GM19467 (cell line): ENCODE data around the gene PRR5L.
A peak's percentile ranks its signal among the peaks of the same experiment; 100 is the strongest.

ENCODE experiments used
- ATAC-seq: cut with Tn5 transposase; IDR thresholded peaks from one replicate; pipeline ENCODE4 v1.9.1; 2021; ENCODE audit warnings: mild to moderate bottlenecking, moderate library complexity; ENCODE audit not compliant: unreplicated experiment

The PRR5L gene

GRCh38 chr11:36431429-36432092, 135.5 kb downstream of the PRR5L start:
- ATAC-seq, result no peak

- no peak for ATAC-seq
Measured at GRCh38 chr11:36432093-36432469, 136.0 kb downstream of the PRR5L start.

DNA sequence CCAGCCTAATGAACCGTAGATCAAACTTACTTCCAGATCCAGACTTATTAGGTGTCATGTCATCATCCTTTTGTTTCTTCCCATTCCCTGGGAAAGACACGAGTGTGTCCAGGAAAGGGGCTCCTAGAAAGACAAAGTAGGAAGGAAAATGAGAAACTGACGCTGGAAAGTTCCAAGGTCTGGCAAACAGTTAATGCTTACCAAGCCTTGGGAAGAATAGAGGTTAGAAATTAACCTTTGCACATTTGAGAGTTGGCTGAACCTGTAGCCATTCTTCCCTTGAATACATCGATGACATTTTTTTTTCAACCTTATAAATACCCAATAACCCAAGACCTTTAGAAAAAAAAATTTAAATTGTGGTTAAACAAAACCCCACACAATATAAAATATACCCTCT, 136.7 kb downstream of the PRR5L start:
- ATAC-seq, result no peak

DNA sequence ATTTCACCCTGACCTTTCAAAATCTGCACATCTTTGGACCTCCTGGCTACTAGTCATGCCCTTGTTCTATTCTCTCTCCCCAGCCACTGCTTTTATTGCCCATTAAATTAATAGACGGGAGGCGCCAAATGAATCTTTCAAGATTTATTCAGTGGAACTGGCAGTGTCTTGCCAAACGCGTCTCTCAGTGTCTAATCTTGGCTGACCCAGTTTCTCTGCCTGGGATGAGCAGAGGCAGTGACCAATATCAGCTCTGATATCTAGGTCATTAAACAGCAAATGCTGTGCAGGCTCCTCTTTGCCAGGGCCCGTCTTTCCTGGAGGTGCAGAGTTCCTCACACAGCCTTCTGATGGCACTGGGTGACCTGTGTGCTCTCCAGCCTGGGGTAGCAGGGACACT, 140.0 kb downstream of the PRR5L start:
- ATAC-seq, result no peak

GRCh38 chr11:36436589-36436988, 140.5 kb downstream of the PRR5L start:
- ATAC-seq, result no peak

- no peak for ATAC-seq
Measured at GRCh38 chr11:36437413-36437812, 141.3 kb downstream of the PRR5L start.

DNA sequence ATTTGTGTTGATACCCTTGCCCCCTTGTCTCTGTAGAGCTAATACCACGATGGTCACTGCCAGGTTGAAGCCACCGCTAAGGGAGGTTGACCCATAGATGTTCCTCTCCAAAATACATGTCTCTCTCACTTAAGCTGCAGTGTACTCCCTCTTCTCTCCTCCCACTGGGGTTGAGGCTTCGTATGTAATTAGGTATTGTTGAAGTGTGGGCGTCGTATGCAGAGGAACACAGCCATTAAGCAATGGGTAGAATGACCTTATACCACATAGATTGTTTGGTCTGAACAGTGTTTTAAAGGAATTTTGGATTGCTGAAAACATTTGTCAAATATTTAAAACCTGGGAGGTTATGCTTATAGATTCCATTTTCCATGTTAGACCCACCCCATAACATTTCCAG, 142.0 kb downstream of the PRR5L start:
- no peak for ATAC-seq

DNA sequence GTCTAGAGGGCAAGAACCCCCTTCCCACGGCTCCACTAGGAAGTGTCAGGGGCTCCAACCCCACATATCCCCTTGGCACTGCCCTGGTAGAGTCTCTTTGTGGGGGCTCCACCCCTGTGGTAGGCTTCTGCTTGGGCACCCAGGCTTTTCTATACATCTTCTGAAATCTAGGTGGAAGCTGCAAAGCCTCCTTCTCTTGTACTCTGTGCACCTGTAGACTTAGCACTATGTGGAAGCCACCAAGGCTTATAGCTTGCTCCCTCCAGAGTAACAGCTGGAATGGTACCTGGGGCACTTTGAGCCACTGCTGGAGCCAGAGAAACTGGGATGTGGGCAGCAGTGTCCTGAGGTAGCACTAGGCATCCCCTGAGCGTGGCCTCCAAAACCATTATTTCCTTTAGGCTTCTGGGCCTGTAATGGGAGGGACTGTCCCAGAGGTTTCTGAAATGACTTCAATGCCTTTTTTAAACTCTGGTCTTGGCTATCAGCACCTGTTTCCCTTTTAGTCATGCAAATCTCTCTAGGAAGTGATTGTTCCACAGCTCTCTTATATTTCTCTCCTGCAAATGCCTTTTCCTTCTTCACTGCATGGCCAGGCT, 145.6 kb downstream of the PRR5L start:
- peak; percentile 77 for ATAC-seq

GRCh38 chr11:36443661-36444060, 147.6 kb downstream of the PRR5L start:
- ATAC-seq, result no peak

DNA sequence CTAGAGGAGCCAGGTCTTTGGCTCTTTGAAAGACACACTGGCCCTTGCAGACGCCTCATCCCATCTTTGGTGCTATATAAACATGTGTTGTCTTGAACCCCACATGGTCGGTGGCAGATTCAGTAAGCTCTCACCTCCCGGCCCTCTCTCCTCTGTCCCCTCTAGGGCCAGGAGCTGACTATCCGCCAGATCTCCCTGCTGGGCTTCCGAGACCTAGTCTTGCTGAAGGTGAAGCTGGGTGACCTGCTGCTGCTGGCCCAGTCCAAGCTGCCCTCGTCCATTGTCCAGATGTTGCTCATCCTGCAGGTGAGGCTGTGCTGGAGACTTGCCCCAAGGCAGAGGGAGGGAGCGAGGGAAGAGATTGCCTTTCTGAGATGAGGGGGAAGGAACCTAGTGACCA, 150.0 kb downstream of the PRR5L start:
- ATAC-seq, result no peak

- ATAC-seq, result no peak
Measured at GRCh38 chr11:36447514-36447913, 151.4 kb downstream of the PRR5L start.

DNA sequence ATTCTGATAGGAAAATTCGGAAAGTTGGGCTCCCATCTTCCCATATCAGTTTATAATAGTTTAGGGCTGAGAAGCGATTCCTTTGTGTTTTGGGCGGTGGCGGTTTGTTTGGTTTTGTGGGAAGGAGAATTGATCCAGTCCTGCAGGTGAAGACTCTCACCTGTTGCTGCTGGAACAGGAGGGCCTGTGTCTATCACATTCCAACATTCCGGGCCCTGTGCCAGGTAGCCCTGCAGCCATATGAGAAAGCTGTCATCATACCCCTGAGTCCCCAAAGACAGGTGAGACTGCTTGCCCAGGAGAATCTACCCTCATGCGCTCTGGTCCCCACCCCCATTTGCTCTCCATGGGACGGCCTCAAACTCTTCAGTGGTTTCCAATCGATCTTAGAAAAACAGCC, 151.9 kb downstream of the PRR5L start:
- no peak for ATAC-seq

DNA sequence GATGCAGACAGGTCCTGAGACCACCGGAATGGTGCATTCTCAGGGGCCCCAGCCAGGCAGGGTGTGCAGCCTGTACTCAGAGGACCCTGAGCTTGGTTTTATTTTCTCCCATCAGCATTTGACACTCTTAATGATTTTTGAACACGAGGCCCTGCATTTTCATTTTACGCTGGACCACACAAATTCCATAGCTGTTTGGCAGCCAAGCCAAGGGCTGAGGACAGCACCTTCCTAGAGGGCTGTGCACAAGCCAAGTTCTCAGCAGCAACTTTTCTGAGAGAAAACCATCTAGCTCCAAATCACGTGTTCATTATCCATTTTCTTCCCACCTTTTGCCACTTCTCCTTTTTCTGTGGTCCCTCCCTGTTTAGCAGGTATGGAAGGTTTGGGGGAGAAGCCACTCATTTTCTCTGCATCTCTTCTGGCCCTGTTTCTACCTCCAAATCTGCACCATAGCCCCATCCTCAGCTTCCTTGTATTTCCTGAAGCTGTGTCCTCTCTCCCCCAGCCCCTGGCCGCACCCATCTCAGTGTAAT, 153.5 kb downstream of the PRR5L start:
- no peak for ATAC-seq

GRCh38 chr11:36450110-36450572, 154.1 kb downstream of the PRR5L start:
- no peak for ATAC-seq

DNA sequence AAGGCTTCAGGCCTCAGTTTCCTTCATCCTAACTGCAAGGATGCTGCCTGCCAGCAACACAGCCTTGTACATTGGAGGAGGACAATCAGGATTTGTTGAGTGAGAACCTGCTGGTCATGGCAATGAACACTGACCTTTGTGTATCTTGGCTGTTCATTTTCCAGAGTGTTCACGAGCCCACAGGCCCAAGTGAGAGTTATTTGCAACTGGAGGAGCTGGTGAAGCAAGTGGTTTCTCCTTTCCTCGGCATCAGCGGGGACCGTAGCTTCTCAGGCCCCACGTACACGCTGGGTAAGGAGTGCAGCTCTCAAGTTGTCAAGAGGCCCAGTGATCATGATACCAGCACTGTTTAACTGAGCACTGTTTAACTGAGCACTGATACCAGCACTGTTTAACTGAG, 155.0 kb downstream of the PRR5L start:
- no peak for ATAC-seq

DNA sequence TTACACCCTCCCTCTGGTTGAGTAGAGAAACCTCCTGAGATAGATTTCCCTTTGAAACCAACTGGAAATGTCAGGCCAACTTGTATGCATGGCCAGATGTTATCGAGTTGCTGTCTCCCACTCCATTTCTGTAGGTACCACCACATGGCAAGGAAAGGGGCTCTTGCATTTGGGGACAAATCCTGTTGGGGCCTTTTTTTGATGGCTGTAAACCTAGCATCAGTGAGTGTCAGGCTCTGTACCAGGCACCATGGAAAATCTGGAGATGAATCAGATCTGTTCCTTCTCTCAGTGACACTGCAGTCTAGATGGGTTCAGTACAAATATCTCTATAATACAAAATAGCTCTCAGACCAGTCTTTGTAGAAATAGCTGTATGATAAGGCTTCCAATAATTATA, 155.6 kb downstream of the PRR5L start:
- ATAC-seq, result no peak

DNA sequence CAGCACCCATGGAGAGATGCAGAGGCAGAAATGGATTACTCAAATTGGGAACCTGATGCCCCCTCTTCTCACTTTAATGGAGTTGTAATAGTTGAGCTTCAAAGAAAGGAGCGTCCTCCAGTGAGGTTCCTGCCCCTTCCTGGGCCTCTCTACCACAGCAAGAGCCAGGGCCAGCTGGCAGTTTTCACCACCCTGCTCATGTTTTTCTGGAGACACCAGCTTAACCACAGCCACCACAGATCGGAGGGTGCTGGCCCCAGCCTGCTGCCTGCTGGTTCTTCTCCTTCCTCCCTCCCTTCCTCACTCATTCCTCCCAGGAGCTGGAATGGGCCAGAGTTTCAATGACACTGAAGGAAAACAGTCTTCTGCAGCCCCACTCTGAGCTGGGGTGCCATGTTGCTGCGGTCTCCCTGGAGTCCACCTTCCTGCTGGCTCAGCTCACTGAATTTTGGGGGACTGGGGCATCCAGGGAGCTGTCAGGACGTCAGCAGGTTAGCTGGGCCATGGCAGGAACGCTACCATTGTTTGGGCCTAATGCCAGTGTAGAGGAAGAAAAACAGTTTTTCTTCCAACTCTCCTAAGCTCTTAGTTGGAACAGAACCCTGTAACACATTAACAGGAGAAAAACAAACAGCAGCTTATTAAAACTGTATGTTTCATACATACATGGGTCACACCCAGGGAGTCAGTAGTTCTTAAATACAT, 156.3 kb downstream of the PRR5L start:
- ATAC-seq, result no peak

- no peak for ATAC-seq
Measured at GRCh38 chr11:36452961-36453360, 156.9 kb downstream of the PRR5L start.

DNA sequence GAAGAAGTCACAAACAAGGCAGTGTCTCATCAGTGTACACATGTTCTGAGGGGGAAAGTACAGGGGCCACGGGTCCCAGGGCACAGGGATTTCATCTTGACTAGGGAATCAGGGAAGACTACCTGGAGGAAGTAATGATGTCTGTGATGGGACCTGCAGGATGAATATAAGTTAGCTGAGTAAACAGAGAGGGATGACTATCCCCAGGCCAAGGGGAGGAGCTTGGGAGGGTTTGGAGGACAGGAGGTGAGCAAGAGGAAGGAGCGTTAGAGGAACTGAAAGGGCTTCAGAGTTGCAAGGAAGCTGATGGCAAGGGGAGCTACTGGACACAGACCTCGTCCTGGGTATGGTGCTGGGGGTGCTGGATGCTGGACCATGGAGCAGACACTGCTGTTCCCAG, 157.6 kb downstream of the PRR5L start:
- ATAC-seq, result no peak

GRCh38 chr11:36454551-36454940, 158.5 kb downstream of the PRR5L start:
- ATAC-seq, result no peak

GRCh38 chr11:36454941-36455631, 159.0 kb downstream of the PRR5L start:
- ATAC-seq, result no peak
